H1 (cell line): ENCODE measurements around the gene PDE8B. TPM values are rescaled to one million over a fixed set of nuclear protein-coding genes. Genes with fewer than 3 reads are reported as not detected.

ENCODE experiments used
- CTCF ChIA-PET: fragments of 300-600 bp; sonication (Branson Sonifier 250); formaldehyde crosslinking; loops from one replicate; lab custom pipeline; 2021; ENCODE audit not compliant: partially characterized antibody; lab: Charles Lee
- POLR2A ChIA-PET: fragments of 300-600 bp; sonication (Branson Sonifier 250); formaldehyde crosslinking; loops from one replicate; lab custom pipeline; 2021; ENCODE audit warnings: inconsistent platforms; ENCODE audit not compliant: partially characterized antibody; lab: Charles Lee
- DNase-seq, 2 experiments: peaks; one replicate each; pipeline versions ENCODE4 v3.0.0 to v3.0.0-alpha.2; 2010 to 2022; ENCODE audit warnings: low spot score in 2 of 2, low read depth in 1 of 2, mixed read lengths in 1 of 2
- FAIRE-seq: peaks from 2 replicates; lab custom pipeline; 2011; peaks lifted over from hg19 to GRCh38; lab: Jason Lieb, UNC
- H2AFZ ChIP-seq: 2 replicates; pipeline ENCODE4 v1.8.1; 2012; ENCODE audit warnings: low read length, inconsistent platforms
- H2AK5ac ChIP-seq: 2 replicates; pipeline ENCODE4 v1.6.1; 2013; ENCODE audit warnings: low read depth, low read length
- H2BK120ac ChIP-seq: replicated peaks from 2 replicates; pipeline ENCODE3; 2013; ENCODE audit warnings: low read depth, low read length, inconsistent platforms
- H2BK12ac ChIP-seq: 2 replicates; pipeline ENCODE4 v1.6.1; 2013; ENCODE audit warnings: low read depth, low read length
- H2BK15ac ChIP-seq: 2 replicates; pipeline ENCODE4 v1.6.1; 2013; ENCODE audit warnings: low read length
- H2BK20ac ChIP-seq: 2 replicates; pipeline ENCODE4 v1.6.1; 2013; ENCODE audit warnings: low read length
- H2BK5ac ChIP-seq: 2 replicates; pipeline ENCODE4 v1.6.1; 2013; ENCODE audit warnings: low read depth, low read length
- H3K14ac ChIP-seq: 2 replicates; pipeline ENCODE4 v1.6.1; 2013; ENCODE audit warnings: inconsistent platforms; ENCODE audit not compliant: insufficient read length
- H3K18ac ChIP-seq: 2 replicates; pipeline ENCODE4 v1.6.1; 2013; ENCODE audit warnings: low read length; ENCODE audit errors: extremely low read depth
- H3K23ac ChIP-seq: 2 replicates; pipeline ENCODE4 v1.6.1; 2013; ENCODE audit warnings: inconsistent platforms; ENCODE audit not compliant: insufficient read length
- H3K23me2 ChIP-seq: 2 replicates; pipeline ENCODE4 v1.6.1; 2013; ENCODE audit warnings: low read depth, low read length
- H3K27ac ChIP-seq: 2 replicates; pipeline ENCODE4 v1.6.1; 2011; ENCODE audit warnings: low read depth, low read length, inconsistent platforms
- H3K27me3 ChIP-seq, 4 experiments: replicated peaks in 1 of 4; 1 replicate in 1 of 4; 2 replicates in 3 of 4; pipeline versions ENCODE4 v1.6.1 to v1.8.1; 2011 to 2013; ENCODE audit warnings: low read length in 3 of 4, mild to moderate bottlenecking in 3 of 4, inconsistent platforms in 2 of 4, mixed read lengths in 2 of 4, moderate library complexity in 1 of 4; ENCODE audit not compliant: control insufficient read depth in 3 of 4, insufficient read depth in 3 of 4; ENCODE audit errors: extremely low read depth in 1 of 4
- H3K36me3 ChIP-seq, 4 experiments: 2 replicates each; pipeline versions ENCODE4 v1.6.1 to v1.8.1; 2011 to 2013; ENCODE audit warnings: mild to moderate bottlenecking in 4 of 4, low read length in 3 of 4, moderate library complexity in 2 of 4, control low read depth in 1 of 4, inconsistent platforms in 1 of 4; ENCODE audit not compliant: insufficient read depth in 4 of 4, control insufficient read depth in 2 of 4
- H3K4ac ChIP-seq: replicated peaks from 2 replicates; pipeline ENCODE3; 2013; ENCODE audit warnings: low read length, low read depth, mixed read lengths, inconsistent platforms; ENCODE audit not compliant: insufficient read length
- H3K4me1 ChIP-seq, 4 experiments: replicated peaks in 1 of 4; 1 replicate in 1 of 4; 2 replicates in 3 of 4; pipeline versions ENCODE4 v1.6.1 to v1.8.1; 2011 to 2013; ENCODE audit warnings: low read length in 3 of 4, inconsistent platforms in 2 of 4, mixed read lengths in 1 of 4; ENCODE audit not compliant: insufficient read depth in 4 of 4, control insufficient read depth in 3 of 4
- H3K4me2 ChIP-seq, 2 experiments: 2 replicates each; pipeline versions ENCODE4 v1.6.1 to v1.8.1; 2011 to 2013; ENCODE audit warnings: low read depth in 2 of 2, low read length in 2 of 2, control low read depth in 1 of 2, inconsistent platforms in 1 of 2, mild to moderate bottlenecking in 1 of 2; ENCODE audit not compliant: insufficient read depth in 1 of 2
- H3K4me3 ChIP-seq, 4 experiments: fragments of 200-600, 300-600 bp in 1 of 4; sonication (generic), shearing (Covaris generic), sonication (Bioruptor Twin) in 1 of 4; 2 replicates each; pipeline versions ENCODE4 v1.5.1 to v1.8.1; 2011 to 2016; ENCODE audit warnings: low read length in 4 of 4, low read depth in 3 of 4, control low read depth in 2 of 4, inconsistent platforms in 2 of 4, mild to moderate bottlenecking in 2 of 4, mixed read lengths in 1 of 4, moderate library complexity in 1 of 4; ENCODE audit not compliant: insufficient read depth in 2 of 4; ENCODE audit errors: extremely low read depth in 1 of 4
- H3K56ac ChIP-seq: replicated peaks from 2 replicates; pipeline ENCODE3; 2013; ENCODE audit warnings: low read depth, mild to moderate bottlenecking, mixed read lengths, low read length, inconsistent platforms; ENCODE audit not compliant: insufficient read length
- H3K79me1 ChIP-seq: 2 replicates; pipeline ENCODE4 v1.6.1; 2013; ENCODE audit warnings: low read depth, low read length, control low read depth
- H3K79me2 ChIP-seq, 2 experiments: 2 replicates each; pipeline versions ENCODE4 v1.6.1 to v1.8.1; 2012 to 2013; ENCODE audit warnings: low read length in 2 of 2, mild to moderate bottlenecking in 2 of 2, inconsistent platforms in 1 of 2; ENCODE audit not compliant: insufficient read depth in 2 of 2, control insufficient read depth in 1 of 2
- H3K9ac ChIP-seq, 4 experiments: replicated peaks in 1 of 4; 1 replicate in 1 of 4; 2 replicates in 3 of 4; pipeline versions ENCODE4 v1.6.1 to v1.8.1; 2011 to 2013; ENCODE audit warnings: low read depth in 3 of 4, low read length in 3 of 4, control low read depth in 2 of 4, mild to moderate bottlenecking in 2 of 4, moderate library complexity in 2 of 4, inconsistent platforms in 1 of 4; ENCODE audit errors: extremely low read depth in 1 of 4
- H3K9me3 ChIP-seq, 2 experiments: 2 replicates each; pipeline versions ENCODE4 v1.6.1 to v1.8.1; 2012 to 2013; ENCODE audit warnings: mild to moderate bottlenecking in 2 of 2, moderate library complexity in 2 of 2, control low read depth in 1 of 2, inconsistent platforms in 1 of 2, low read depth in 1 of 2, low read length in 1 of 2, mixed read lengths in 1 of 2; ENCODE audit not compliant: insufficient read depth in 2 of 2
- H4K20me1 ChIP-seq, 2 experiments: replicated peaks in 1 of 2; 2 replicates each; pipeline versions ENCODE3 to v1.8.1; 2011 to 2013; ENCODE audit warnings: inconsistent platforms in 2 of 2, low read length in 2 of 2, mild to moderate bottlenecking in 1 of 2; ENCODE audit not compliant: insufficient read depth in 2 of 2, control insufficient read depth in 1 of 2
- H4K5ac ChIP-seq: 2 replicates; pipeline ENCODE4 v1.6.1; 2013; ENCODE audit warnings: low read length, low read depth, mixed read lengths, inconsistent platforms; ENCODE audit not compliant: insufficient read length
- H4K8ac ChIP-seq: 2 replicates; pipeline ENCODE4 v1.8.0; 2013; ENCODE audit warnings: mild to moderate bottlenecking, moderate library complexity, low read length, inconsistent platforms; ENCODE audit not compliant: insufficient read depth; ENCODE audit errors: extremely low read depth
- H4K91ac ChIP-seq: replicated peaks from 2 replicates; pipeline ENCODE3; 2013; ENCODE audit warnings: low read length, mixed read lengths, inconsistent platforms; ENCODE audit not compliant: insufficient read length
- ATF3 ChIP-seq: IDR thresholded peaks from 2 replicates; pipeline ENCODE4 v1.6.1; 2011; ENCODE audit warnings: low read depth, mild to moderate bottlenecking, low read length; ENCODE audit not compliant: insufficient read depth
- CTCF ChIP-seq, 3 experiments: IDR thresholded peaks; 1 replicate in 2 of 3; 2 replicates in 1 of 3; pipeline versions ENCODE4 v1.5.1 to v1.6.1; 2011; ENCODE audit warnings: low read length in 3 of 3, mild to moderate bottlenecking in 3 of 3, inconsistent platforms in 2 of 3, low read depth in 1 of 3, moderate library complexity in 1 of 3; ENCODE audit not compliant: insufficient read depth in 1 of 3; ENCODE audit errors: control extremely low read depth in 1 of 3
- EGR1 ChIP-seq: IDR thresholded peaks from 2 replicates; pipeline ENCODE4 v1.6.1; 2011; ENCODE audit warnings: low read depth, low read length, borderline replicate concordance
- HDAC6 ChIP-seq: IDR thresholded peaks from one replicate; pipeline ENCODE4 v1.7.1; 2012; ENCODE audit warnings: low read depth, mild to moderate bottlenecking, inconsistent platforms, low read length, moderate library complexity
- JUN ChIP-seq: IDR thresholded peaks from 2 replicates; pipeline ENCODE4 v1.6.1; 2011; ENCODE audit warnings: low read depth, mild to moderate bottlenecking, improper control_type of control experiment, low read length
- KDM1A ChIP-seq: fragments of 200-600, 300-600 bp; sonication (generic); IDR thresholded peaks from 2 replicates; pipeline ENCODE4 v1.7.1; 2016; ENCODE audit warnings: mild to moderate bottlenecking, low read length, borderline replicate concordance
- MAFK ChIP-seq: IDR thresholded peaks from 2 replicates; pipeline ENCODE4 v1.6.1; 2012; ENCODE audit warnings: low read depth, mild to moderate bottlenecking, improper control_type of control experiment, low read length
- POLR2AphosphoS5 ChIP-seq: IDR thresholded peaks from 2 replicates; pipeline ENCODE4 v1.6.1; 2011; ENCODE audit warnings: low read depth, low read length
- RBBP5 ChIP-seq: IDR thresholded peaks from 2 replicates; pipeline ENCODE4 v1.7.1; 2012; ENCODE audit warnings: low read depth, mild to moderate bottlenecking, inconsistent platforms, low read length, moderate library complexity, borderline replicate concordance
- RXRA ChIP-seq: IDR thresholded peaks from 2 replicates; pipeline ENCODE4 v1.6.1; 2011; ENCODE audit warnings: low read depth, mild to moderate bottlenecking, low read length, moderate library complexity; ENCODE audit not compliant: insufficient read depth
- SP1 ChIP-seq: IDR thresholded peaks from 2 replicates; pipeline ENCODE4 v1.6.1; 2011; ENCODE audit warnings: low read depth, low read length
- WGBS, 2 experiments: shearing (Covaris generic) in 1 of 2; methylation state at CpG; one replicate each; pipeline versions ENCODE4 v1.1.6 to v1.1.7; 2013 to 2015; ENCODE audit warnings: low lambda C conversion rate in 2 of 2, mixed read lengths in 2 of 2, inconsistent platforms in 1 of 2, low coverage in 1 of 2, missing lambda C conversion rate in 1 of 2; ENCODE audit not compliant: insufficient replicate concordance in 2 of 2, insufficient coverage in 1 of 2, insufficient read length in 1 of 2; ENCODE audit errors: extremely low coverage in 1 of 2, missing lambda C conversion rate in 1 of 2; 5-methylcytosine and 5-hydroxymethylcytosine counted together
- polyA plus RNA-seq, 7 experiments: library from polyadenylated mRNA; depleted of rRNA in 3 of 7; stranded (reverse) in 5 of 7; unstranded in 2 of 7; fragments of >200 nt in 5 of 7; fragments of 200-250 nt in 2 of 7; gene quantifications; 1 replicate in 5 of 7; 2 replicates in 1 of 7; 4 replicates in 1 of 7; pipeline versions ENCODE4 v1.2.1 to v1.2.3, GENCODE V29; 2011 to 2013; ENCODE audit warnings: missing spikeins in 2 of 7, mixed read lengths in 2 of 7
- total RNA-seq: library from RNA; stranded (reverse); fragmentation: NEBNext Ultra II Directional; extraction: Animal tissue kit (Norgen Biotek cat#: 25700); gene quantifications from 2 replicates; pipeline ENCODE4 v1.2.1, GENCODE V29; 2021

PDE8B gene
- total and polyA plus RNA-seq, 2 of the 8 experiments (the other 6 are each of a cell fraction or from before 2014, with no cell fraction given) = 0.32 to 1.1 TPM

- no peaks in the 10 kb centered on the region for H3K9me3 ChIP-seq
- H3K4ac ChIP-seq = no peak overlapping the region
- no peak overlapping the region; a peak in 1 of 4 replicates for H3K4me2 ChIP-seq
- WGBS, 2 experiments = 86% methylated on average over 10 of the region's 10 CpGs; no CpG with 5 or more reads in 1 of the 2 experiments
- no peak overlapping the region for H3K14ac ChIP-seq
- H3K36me3 ChIP-seq = no peaks in the 10 kb centered on the region
- no peaks in the 10 kb centered on the region; the same call in 1 of the 2 replicates for H3K79me1 ChIP-seq
- POLR2A ChIA-PET = no interaction called here
- H3K27ac ChIP-seq = no peak overlapping the region
- FAIRE-seq = no peak
- H4K8ac ChIP-seq = no peak overlapping the region; the same call in 1 of the 2 replicates
- H4K20me1 ChIP-seq = no peaks in the 10 kb centered on the region
- H3K18ac ChIP-seq = no peak overlapping the region
- H3K23me2 ChIP-seq = no peaks in the 10 kb centered on the region
- CTCF ChIA-PET = interaction anchor here (0.6 to 1.4 kb wide), 3 partner anchors 12 to 90 kb away, joined by 3 to 4 read pairs (median 3); no protein-coding TSS in a partner anchor
- H3K27me3 ChIP-seq = no peaks in the 10 kb centered on the region
- H2BK120ac ChIP-seq = no peak overlapping the region
- H2BK12ac ChIP-seq = no peak overlapping the region
- H2BK15ac ChIP-seq = no peak overlapping the region
- no peak overlapping the region for H2AFZ ChIP-seq
- no peak overlapping the region for H3K9ac ChIP-seq
- no peak overlapping the region for H2AK5ac ChIP-seq
- H3K4me3 ChIP-seq = no peak overlapping the region
- no peak overlapping the region for H3K23ac ChIP-seq
- H3K79me2 ChIP-seq = no peaks in the 10 kb centered on the region
- H2BK5ac ChIP-seq = no peak overlapping the region
- H4K91ac ChIP-seq = no peak overlapping the region
- H4K5ac ChIP-seq = no peak overlapping the region
- DNase-seq = no peak
- no peak overlapping the region for H3K56ac ChIP-seq
- H2BK20ac ChIP-seq = no peak overlapping the region
- H3K4me1 ChIP-seq = peaks cover 0 to 7% (median 0%) of the 10 kb centered on the region in 4 experiments; a peak in 1 of 7 replicates
- TF ChIP-seq HDAC6 (no peak), JUN (no peak), POLR2AphosphoS5 (no peak), CTCF (IDR thresholded peaks at IDR 0.05; ENCODE audit: control extremely low read depth in 1 of 3, insufficient read depth in 1 of 3, low read depth in 1 of 3, low read length in 3 of 3) (no peak), SP1 (no peak), RXRA (no peak), ATF3 (no peak), RBBP5 (no peak), EGR1 (no peak), KDM1A (no peak), MAFK (no peak)
Measured at GRCh38 chr5:77391240-77391765, 180.8 kb downstream of the PDE8B start.
